Colon (tissue), 2 donors: ENCODE results near the gene CELF2.

Experiments used
- FAIRE-seq: peaks from 2 replicates; lab custom pipeline; 2012; peaks lifted over from hg19 to GRCh38; lab: Jason Lieb, UNC
- donor health status: control.
- donor health status: control.

The CELF2 gene

DNA sequence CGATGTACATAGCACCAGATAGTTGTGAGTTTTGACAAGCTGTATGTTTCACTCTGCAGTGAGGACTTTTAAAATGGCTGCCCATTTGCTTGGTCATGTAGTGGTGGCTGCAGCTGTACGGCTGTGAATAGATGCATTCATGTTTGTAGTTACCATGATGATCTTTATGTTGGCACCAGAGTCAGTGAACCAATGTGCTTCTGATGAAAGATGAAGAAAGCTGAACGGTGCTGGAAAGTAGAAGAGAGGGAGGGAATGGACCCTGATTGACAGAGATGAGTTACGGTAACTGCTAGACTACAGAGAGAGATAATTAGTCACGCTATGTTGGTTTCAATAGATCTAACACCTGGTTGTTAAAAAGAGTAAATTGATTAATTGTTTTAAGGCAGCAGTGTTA is 256.8 kb downstream of the CELF2 start:
- no peak for FAIRE-seq

DNA sequence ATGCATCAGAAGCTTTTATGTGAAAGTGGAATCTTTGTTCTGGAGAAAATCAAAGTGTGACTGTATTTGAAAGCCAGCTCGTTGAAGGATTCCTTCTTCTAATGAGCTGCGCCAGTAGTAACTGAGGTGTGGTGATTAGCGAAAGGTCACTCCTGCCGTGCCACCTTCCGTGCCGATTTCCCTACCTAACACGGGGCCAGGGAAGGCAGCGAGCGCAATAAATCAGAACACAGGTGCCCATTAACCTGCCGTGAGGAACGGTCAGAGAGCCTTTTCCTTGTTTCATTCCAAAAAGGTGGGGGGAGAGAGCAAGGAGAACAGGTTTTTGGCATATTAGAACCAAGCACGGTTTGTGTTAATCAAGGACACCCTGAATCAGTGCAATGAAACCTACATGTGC is 258.0 kb downstream of the CELF2 start:
- FAIRE-seq: no peak

DNA sequence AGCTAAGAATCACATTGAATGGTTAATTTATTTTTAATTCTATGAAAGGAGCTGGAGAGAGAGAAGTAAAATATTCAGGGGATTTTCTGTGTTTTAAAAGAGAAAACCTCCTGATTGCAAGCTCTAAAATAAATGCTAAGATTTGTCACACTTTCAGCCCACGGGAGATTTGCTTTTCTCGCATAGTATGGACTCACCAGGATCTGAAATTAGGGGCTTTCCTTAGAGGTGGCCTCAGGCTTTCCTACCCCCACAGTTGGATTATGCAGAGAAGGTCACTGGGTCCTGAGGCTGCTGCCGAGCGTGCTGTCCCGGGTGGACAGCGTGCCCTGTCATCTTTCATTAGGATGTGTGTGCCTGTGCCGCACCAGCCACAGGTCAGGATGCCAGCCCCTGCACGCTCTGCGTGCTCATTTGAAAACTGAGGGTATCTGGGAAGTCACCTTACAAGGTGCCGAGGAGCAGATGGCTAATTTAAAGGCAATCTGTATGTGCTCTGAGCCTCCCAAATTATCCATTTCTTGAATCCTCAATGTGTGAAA is 258.8 kb downstream of the CELF2 start:
- no peak for FAIRE-seq

DNA sequence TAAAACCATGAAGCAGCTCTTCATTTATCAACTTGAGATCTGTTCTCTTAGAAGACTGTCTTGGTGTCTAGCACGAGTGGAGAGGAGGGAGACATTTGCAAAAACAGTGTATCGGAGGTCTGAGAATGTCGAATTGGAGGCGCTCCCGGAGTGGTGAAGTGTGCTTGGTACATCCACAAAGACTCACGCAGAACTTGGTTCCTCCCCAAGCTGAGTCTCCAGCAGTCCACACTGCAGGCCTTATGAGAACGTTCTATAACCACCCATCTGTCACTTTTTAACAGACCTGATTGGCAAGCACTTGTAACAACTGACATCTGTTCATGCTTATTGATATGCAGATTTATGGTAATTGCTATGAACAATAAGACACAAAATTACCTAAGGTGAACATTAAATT is 261.6 kb downstream of the CELF2 start:
- FAIRE-seq: no peak

DNA sequence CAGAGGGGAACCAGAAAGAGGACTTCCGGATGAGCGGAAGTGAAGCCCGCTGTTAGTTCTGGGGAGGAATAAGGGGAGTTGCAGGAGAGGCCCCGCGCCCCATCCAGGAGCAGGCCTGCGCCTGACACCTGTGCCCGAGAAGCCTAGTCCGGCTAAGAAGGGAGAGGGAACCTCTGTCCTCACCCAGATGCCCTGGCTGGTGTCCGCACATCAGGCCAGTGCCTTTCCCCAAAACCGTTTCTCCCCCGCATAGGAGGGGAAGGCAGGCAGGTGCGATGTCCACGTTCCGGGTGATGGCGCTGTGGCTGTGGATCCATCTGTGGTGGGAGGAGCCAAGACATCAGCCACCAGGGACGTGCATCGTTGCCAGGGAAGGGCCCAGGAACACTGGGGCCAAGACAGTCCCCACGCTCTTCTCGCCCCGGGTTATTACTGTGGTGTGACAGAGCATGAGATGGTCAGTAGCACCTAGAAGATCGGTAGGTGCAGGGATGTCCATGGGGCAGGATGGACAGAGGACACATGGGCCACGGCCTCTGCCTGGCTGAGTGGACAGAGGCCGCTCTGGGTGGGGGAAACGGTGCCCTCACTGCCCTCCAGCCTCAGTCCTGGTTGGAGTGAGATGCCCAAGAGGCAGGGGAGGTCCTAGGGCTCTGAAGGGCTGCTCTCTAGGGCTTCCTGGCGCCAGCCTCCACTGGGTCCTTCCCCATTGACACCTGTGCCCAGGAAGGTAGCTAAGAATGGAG is 262.7 kb downstream of the CELF2 start:
- FAIRE-seq: no peak

DNA sequence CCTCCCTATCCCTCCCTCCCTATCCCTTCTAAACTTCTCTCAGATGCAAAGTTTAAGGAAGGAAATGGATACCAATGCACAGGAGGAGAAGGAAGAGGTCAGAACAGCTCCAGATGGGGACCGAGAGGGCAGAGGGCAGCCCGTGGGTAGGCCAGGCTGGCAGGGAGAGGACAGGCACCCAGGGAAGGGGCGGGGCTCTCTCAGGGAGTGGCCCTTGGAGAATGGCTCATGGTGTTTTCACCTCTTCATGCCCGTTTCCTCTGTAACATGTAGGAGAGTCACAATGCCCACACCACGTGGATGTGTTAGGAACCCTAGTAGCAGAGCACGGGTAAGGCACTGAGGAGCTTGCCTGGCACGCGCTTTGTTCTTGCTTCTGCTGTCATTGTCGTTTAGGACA is 264.5 kb downstream of the CELF2 start:
- no peak for FAIRE-seq

DNA sequence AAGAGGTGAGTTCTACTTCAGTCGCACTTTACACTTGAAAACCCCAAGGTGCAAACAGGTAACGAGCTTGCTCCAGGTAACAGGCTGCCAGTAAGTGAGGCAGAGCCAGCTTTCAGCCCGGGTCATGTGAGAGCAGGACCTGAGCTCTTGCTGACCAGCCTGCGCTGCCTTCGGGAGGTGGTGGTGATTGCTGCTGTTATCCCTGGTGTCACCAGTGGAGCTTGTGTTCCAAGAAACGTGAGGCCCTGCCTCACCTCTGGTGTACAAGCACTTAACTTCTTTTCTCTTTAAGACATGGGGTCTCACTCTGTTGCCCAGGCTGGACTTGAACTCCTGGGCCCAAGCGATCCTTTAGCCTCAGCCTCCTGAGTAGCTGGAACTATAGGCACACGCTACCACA is 265.0 kb downstream of the CELF2 start:
- FAIRE-seq: no peak

DNA sequence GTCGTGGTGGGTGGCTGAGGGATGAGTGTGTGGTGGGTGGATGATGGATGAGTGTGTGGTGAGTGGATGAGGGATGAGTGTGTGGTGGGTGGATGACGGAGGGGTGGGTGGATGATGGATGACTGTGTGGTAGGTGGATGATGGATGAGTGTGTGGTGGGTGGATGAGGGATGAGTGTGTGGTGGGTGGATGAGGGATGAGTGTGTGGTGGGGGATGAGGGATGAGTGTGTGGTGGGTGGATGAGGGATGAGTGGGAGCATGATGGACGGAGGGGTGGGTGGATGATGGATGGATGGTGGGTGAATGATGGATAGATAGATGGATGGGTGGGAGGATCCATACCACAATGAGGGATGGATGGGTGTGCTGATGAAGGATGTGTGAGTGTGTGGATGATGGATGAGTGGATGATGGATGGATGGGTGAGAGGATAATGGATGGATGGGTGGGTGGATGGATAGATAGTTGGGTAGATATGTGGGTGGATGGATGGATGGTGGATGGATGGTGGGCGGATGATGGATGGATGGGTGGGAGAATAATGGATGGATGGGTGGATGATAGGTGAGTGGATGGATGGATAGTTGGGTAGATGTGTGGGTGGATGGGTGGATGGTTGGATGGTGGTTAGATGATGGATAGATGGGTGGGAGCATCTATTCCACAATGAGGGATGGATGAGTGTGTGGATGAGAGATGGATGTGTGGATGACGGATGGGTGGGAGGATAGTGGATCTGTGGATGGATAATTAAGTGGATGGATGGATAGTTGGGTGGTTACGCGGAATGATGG is 266.8 kb downstream of the CELF2 start:
- FAIRE-seq: peak; percentile 82

DNA sequence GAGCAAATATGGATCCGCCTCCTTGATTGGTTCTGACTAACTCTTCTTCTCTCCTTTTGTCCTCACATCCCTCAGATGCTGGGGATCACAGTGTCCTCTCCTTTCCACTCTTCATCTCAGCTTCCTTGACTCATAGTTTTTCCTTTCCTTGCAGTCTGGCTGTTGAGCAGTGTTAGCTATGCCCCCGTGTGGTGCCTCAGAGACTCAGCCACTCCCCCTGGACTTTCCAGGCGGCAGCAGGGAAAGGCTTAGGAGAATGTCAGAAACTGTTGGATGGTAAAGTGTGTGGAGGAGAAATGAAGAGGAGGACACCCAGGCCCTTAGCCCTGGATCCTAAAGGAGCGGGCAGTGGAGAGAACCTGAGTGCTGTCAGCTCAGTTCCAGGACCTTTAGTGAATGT is 267.5 kb downstream of the CELF2 start:
- FAIRE-seq: no peak

DNA sequence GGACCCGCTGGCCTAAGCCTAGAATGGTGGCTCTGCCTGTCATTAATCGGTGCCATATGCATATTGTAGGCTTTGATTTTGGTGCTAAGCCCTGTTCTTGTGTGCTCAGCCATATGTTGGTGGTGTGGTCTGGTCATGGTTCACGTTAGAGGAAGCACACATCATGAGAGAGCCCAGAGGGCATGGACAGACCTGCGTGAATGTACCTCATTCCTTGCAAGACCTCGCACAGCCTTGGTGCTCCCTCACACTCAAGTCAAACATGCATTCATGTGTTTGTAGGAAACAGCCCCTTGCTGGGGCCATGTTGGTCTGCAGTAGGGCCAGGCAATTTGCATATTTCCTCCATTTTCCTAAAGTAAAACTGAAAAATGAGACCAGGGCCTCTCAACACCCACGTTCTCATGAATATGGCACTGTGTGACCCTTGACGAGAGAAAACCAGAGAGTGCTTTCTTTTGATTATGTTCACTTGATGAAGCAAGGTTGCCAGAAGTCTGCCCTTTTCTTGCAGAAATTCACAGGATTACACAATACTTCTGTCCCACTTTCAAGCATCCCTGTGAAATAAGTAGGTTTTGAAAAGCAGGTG is 268.7 kb downstream of the CELF2 start:
- FAIRE-seq: no peak

DNA sequence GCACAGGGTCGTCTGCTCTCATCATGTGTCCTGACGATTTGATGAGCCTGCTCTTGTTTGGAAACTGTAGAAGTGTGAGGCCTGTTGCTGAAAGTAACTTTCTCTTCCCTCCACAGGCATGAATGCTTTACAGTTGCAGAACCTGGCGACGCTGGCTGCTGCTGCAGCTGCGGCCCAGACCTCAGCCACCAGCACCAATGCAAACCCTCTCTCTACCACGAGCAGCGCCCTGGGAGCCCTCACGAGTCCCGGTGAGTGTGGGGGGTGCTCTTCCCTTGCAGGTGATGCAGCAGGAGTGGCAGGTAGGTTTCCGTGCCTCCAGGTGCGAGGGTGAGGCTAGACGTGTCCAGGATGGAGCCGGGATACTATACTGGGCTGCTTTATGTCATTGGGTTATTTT is 270.6 kb downstream of the CELF2 start:
- no peak for FAIRE-seq

DNA sequence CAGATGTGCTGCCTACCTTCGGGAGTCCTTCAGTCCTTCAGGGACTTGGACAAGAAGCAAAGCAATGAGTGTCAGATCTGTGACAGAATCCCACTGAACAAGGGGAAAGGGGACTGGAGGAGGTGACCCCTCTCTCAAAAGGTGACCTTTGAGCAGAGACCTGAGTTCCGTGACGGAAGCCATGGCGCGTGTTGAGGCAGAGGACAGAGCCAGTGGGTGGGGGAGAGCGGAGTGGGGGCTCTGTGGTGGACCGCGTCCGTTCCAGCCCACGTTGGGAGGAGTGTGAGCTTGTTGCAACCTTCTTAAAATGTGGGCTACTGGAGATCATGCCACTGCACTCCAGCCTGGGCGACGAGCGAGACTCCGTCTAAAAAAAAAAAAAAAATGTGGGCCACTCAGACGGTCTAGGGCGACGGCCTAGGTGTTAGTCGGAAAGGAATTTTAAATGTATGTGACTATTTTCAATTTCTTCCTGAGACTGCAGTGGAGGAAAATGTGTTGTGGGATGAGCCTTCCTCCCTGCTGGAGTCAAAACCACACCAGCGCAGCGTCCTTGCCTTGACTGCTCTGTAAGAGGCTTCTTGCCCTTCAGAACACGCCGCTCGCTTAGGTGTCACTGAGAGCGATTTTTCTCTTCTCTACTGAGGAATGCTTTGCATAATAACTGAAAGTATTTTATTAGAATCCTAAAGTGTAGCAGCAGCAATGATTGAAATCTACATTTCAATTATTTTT is 272.7 kb downstream of the CELF2 start:
- no peak for FAIRE-seq

DNA sequence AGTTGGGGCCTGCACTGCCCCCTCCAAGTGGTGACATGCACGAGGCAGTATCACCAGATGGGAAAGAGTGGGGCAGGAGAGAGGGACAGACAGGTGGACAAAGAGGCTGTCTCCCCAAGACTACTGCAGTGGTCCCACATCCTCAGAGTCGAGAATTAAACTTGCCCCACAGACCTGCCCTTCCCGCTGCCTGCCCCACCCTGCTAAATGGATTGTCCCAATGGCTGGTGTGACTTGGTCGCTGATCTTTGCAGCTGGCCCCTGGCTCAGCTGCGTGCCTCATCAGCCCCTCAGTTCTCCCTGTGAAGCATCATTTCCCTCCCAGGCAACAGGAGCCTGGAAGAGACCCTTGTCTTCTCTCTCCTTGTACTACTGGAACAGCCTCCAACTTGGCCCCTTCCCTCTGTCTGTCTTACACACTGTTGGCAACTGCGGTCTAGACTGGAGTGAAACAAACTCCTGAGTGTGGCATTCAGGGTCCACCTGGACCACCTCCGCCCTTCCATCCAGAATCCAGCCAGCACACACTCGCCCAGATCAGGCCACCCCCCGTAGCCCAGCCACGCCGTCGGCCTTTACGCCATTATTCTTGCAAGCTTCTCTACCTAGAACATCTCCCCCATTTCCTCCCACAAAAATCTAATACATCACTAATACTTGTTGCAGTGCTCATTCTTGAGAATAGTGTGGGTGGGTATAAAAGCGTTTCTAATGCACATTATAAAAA is 275.1 kb downstream of the CELF2 start:
- FAIRE-seq: no peak

DNA sequence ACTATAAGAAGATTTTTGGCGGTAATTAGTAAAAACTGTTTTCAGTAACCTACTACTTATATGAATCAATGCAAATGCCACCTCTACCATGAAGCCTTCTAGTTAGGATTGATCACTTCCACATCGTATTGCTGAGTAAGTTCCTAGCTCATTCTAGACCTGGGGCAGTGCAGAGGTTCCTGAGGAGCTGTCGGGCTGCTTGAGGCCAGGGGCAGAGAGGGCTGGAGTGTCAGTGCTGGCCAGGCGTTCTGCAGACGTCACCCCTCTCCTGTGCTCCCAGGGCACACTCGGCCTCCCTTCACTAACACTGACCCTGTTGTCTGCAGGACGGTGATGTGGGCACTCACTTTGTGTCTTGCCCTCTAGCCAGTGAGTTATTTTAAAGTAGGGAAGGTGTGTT is 275.7 kb downstream of the CELF2 start:
- no peak for FAIRE-seq

DNA sequence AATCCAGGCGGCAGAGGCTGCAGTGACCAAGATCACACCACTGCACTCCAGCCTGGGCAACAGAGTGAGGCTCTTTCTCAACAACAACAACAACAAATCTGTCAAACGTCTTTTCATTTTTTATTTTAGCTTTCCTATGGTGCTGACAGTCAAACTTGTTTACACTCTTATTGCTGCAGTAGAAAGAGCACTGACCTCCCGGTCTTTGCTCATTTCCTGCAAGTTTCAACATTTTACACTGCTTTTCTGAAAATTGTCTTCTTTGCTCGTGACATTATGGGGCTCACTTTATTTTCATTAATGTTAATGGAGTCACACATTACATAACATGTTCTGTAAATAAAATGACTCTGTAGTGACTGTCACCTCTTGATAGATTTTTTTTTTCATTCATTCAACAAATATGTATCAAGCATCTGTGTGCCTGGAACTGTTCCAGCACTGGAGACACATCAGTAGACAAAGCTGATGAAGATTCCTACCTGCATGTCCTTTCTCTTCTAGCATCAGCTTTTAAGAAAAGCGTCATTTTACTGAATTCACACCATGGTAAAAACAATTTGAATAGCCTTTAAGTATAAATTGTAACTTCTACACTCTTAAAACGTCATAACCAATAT is 277.3 kb downstream of the CELF2 start:
- no peak for FAIRE-seq

DNA sequence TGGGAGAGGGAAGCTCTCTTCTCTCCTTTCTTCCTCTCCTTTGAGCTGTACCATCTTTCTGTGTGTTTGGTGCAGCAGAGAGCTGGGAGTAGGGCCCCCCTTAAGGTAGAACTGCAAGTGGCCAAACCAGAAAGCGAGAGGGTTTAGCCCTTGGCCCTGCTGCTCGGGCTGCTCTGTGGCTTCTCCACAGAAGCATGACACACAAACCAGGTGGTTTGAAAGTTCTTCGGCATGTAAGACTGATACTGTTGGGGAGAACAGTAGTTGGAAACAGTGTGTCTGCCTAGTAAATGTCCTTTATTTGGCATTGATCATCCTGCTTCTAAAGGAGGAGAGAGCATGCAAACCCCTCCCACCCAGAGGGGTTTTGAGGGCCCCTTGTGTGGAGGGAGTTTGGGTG is 277.8 kb downstream of the CELF2 start:
- no peak for FAIRE-seq

DNA sequence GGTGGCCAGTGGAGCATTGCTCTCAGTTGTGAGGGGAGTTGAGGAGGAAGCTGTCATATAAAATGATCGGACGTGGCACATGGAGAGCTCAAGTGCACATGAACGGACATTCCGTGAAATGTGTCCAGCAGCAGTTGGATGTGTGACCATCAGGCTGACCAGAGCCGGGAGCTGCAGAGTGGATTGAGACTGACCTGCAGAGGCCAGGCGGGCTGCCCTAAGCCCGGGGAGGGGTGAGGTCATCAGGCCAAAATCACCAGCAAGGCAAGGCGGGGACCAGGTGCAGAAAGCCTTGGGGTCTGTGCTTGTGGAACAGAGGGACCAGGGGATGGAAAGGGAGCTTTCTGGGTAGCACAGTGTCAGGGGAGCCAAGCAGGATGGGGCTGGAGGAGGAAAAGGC is 279.5 kb downstream of the CELF2 start:
- no peak for FAIRE-seq

DNA sequence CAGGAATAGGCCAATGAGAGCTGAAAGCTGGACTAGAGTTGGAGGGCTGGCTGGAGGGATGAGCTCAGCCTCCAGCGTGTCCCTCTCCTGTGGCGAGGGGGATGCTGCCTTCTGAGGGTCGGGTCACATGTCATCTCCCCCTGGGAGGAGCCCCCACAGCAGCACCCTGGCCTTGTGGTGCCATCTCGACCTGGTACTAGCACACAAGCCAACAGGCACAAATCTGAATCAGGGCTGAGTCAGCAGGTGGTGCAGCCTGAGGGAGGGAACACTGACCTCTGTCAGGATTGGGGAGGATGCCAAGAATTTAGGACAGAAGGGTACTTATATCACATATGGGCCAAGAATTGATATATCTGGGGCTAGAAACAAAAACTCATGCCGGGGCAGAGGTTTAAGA is 280.4 kb downstream of the CELF2 start:
- no peak for FAIRE-seq

DNA sequence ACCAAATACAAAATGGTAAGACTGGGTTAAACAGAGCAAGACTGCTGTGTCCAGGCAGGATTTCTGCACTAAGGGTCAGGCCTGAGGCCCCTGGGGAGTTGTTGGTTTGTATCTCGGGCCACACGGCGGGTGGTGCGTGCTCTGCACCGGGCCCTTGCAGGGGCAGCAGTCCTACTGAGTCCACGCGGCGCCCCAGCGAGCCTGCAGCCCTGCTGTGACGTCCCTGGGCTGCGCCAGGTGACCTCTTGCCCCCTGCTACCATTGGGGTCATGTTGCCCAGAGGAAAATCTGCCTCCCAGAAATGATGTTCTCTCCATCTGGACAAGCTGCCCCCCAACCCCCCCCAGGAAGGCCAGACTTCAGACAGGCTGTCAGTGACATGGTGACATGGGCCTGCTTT is 281.5 kb downstream of the CELF2 start:
- no peak for FAIRE-seq

DNA sequence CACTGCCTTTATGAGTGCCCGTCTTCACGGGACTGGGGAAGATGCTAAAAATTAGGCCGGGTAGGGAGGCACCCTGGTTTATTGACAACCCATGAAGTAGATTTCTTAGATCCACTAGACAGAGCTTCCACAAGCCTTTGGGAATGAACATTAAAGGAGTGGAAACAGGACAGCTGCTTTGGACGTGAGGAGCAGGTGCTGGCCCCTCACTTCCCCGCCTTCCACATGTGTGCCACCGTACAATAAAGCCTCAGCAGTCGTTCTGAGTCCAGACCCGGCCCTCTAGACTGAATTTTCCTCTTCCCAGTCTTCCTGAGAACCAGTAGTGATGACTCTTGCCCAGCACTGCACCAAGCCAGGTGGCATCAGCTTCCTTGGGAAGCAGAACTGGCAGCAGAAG is 282.4 kb downstream of the CELF2 start:
- no peak for FAIRE-seq

DNA sequence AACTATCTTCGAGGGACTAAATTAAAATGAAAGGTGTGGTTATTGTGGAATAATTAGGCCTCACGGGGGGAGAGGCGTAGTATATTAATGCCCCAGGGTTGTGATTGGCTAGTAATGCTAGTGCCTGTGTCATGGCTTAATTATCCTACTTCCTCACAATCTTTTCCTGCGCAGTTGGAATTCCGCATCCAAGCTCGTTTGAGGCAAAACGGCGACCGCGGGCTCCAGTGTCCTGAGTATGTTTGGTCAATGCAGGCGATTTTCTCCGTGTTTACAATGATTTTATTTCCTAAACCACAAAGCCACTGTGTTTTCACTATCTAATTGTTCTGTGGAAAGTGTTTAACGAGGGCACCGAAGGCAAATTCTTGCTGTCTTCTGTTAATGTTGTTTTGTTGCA is 282.9 kb downstream of the CELF2 start:
- FAIRE-seq: no peak
